ENCODE data around the gene TP53TG3D.
"Not testable (repeated sequence)": the region's sequence is repeated elsewhere in the genome, so short reads cannot be mapped to it uniquely, and the experiment has no call there.

Gene TP53TG3D

GRCh38 chr16:32252986-32253385, at the start of gene TP53TG3D:
Gene TP53TG3D, plus strand, starts transcription at chr16:32253286. Its CDS starts 68 bp downstream, at chr16:32253354.
- DNase-seq, result not testable (repeated sequence)

- not testable (repeated sequence) for DNase-seq
Observed at GRCh38 chr16:32253507-32253906, 421 bp downstream of the TP53TG3D start.

- not testable (repeated sequence) for DNase-seq
Observed at GRCh38 chr16:32261526-32261925, 8.4 kb downstream of the TP53TG3D start.

- DNase-seq, result not testable (repeated sequence)
Observed at GRCh38 chr16:32263552-32263951, 10.5 kb downstream of the TP53TG3D start.

- DNase-seq, result not testable (repeated sequence)
Observed at GRCh38 chr16:32281910-32282309, 28.8 kb downstream of the TP53TG3D start.

GRCh38 chr16:32283024-32283423, 29.9 kb downstream of the TP53TG3D start:
- not testable (repeated sequence) for DNase-seq

- DNase-seq, result not testable (repeated sequence)
Observed at GRCh38 chr16:32283917-32284495, 30.9 kb downstream of the TP53TG3D start.

GRCh38 chr16:32284800-32285796, 32.0 kb downstream of the TP53TG3D start:
- not testable (repeated sequence) for DNase-seq

- not testable (repeated sequence) for DNase-seq
Observed at GRCh38 chr16:32286193-32286592, 33.1 kb downstream of the TP53TG3D start.

- not testable (repeated sequence) for DNase-seq
Observed at GRCh38 chr16:32287743-32288142, 34.7 kb downstream of the TP53TG3D start.

- not testable (repeated sequence) for DNase-seq
Observed at GRCh38 chr16:32289197-32289596, 36.1 kb downstream of the TP53TG3D start.

GRCh38 chr16:32302776-32303175, 49.7 kb downstream of the TP53TG3D start:
- DNase-seq, result not testable (repeated sequence)

All from NCI-H1105 treated with DMSO at 0.1 percent for 48 hours (cell line).